Osteocyte (in vitro differentiated cells): ENCODE measurements around the gene BHLHE23. TPM values are rescaled to one million over a fixed set of nuclear protein-coding genes. Genes with fewer than 3 reads are reported as not detected.

Experiments
- DNase-seq: peaks from one replicate; pipeline ENCODE4 v3.0.0; 2021; ENCODE audit warnings: mixed read lengths; ENCODE audit not compliant: unreplicated experiment; ENCODE audit errors: extremely low spot score
- H3K27ac Mint-ChIP-seq: one replicate; pipeline ENCODE4 v1.8.0; 2021; ENCODE audit warnings: mild to moderate bottlenecking, mixed read lengths; ENCODE audit not compliant: unreplicated experiment
- H3K27me3 Mint-ChIP-seq: one replicate; pipeline ENCODE4 v1.8.0; 2021; ENCODE audit warnings: mixed read lengths; ENCODE audit not compliant: unreplicated experiment
- H3K36me3 Mint-ChIP-seq: one replicate; pipeline ENCODE4 v1.8.0; 2021; ENCODE audit warnings: mixed read lengths; ENCODE audit not compliant: unreplicated experiment
- H3K4me1 Mint-ChIP-seq: one replicate; pipeline ENCODE4 v1.8.0; 2021; ENCODE audit warnings: mixed read lengths; ENCODE audit not compliant: unreplicated experiment
- H3K4me3 Mint-ChIP-seq: one replicate; pipeline ENCODE4 v1.8.0; 2021; ENCODE audit warnings: mild to moderate bottlenecking, moderate library complexity, mixed read lengths; ENCODE audit not compliant: unreplicated experiment
- H3K9me3 Mint-ChIP-seq: one replicate; pipeline ENCODE4 v1.8.0; 2021; ENCODE audit warnings: mixed read lengths; ENCODE audit not compliant: unreplicated experiment
- CTCF ChIP-seq: fragments of 200-600 bp; sonication (generic); IDR thresholded peaks from 2 replicates; pipeline ENCODE4 v1.5.0; 2021; ENCODE audit warnings: antibody characterized with exemption, mild to moderate bottlenecking, moderate library complexity
- total RNA-seq: library from RNA; stranded (reverse); gene quantifications from 2 replicates; pipeline ENCODE4 v1.2.1, GENCODE V29; 2021

The BHLHE23 gene
- total RNA-seq, 1 donor from 2014 or later, result not detected

- Mint-ChIP-seq H3K9me3 (no peaks in the 10 kb centered on the region), H3K27me3 (peaks cover 21% of the 10 kb centered on the region), H3K27ac (no peak overlapping the region), H3K4me3 (no peak overlapping the region), H3K4me1 (no peaks in the 10 kb centered on the region), H3K36me3 (no peaks in the 10 kb centered on the region)
- no peak for TF ChIP-seq CTCF
- no peak for DNase-seq
Observed at GRCh38 chr20:62990306-62990825, 16.4 kb downstream of the BHLHE23 start.

GRCh38 chr20:62989201-62989601 is 17.6 kb downstream of the BHLHE23 start:
- no peak overlapping the region for H3K27ac Mint-ChIP-seq
- H3K9me3 Mint-ChIP-seq, result no peaks in the 10 kb centered on the region
- no peak for DNase-seq
- H3K4me1 Mint-ChIP-seq, result no peaks in the 10 kb centered on the region
- H3K27me3 Mint-ChIP-seq, result peaks cover 21% of the 10 kb centered on the region
- TF ChIP-seq CTCF, result no peak
- H3K36me3 Mint-ChIP-seq, result no peaks in the 10 kb centered on the region
- H3K4me3 Mint-ChIP-seq, result no peak overlapping the region

GRCh38 chr20:62987114-62987513 is 19.6 kb downstream of the BHLHE23 start:
- no peak for TF ChIP-seq CTCF
- Mint-ChIP-seq H3K36me3 (no peaks in the 10 kb centered on the region), H3K27me3 (peaks cover 24% of the 10 kb centered on the region), H3K4me3 (no peak overlapping the region), H3K4me1 (no peaks in the 10 kb centered on the region), H3K27ac (no peak overlapping the region), H3K9me3 (no peaks in the 10 kb centered on the region)
- DNase-seq, result no peak

GRCh38 chr20:62986257-62986800 is 20.4 kb downstream of the BHLHE23 start:
- Mint-ChIP-seq H3K9me3 (no peaks in the 10 kb centered on the region), H3K4me3 (no peak overlapping the region), H3K36me3 (no peaks in the 10 kb centered on the region), H3K27ac (no peak overlapping the region), H3K27me3 (peaks cover 28% of the 10 kb centered on the region), H3K4me1 (no peaks in the 10 kb centered on the region)
- TF ChIP-seq CTCF, result no peak
- DNase-seq, result no peak

- Mint-ChIP-seq H3K36me3 (no peaks in the 10 kb centered on the region), H3K4me1 (no peaks in the 10 kb centered on the region), H3K27me3 (peaks cover 27% of the 10 kb centered on the region), H3K4me3 (no peak overlapping the region), H3K27ac (no peak overlapping the region), H3K9me3 (no peaks in the 10 kb centered on the region)
- DNase-seq, result no peak
- no peak for TF ChIP-seq CTCF
Observed at GRCh38 chr20:62985444-62985778, 21.4 kb downstream of the BHLHE23 start.
